ENCODE results near the gene VDAC1. TPM values are rescaled to one million over a fixed set of nuclear protein-coding genes. Genes with fewer than 3 reads are reported as not detected.

Gene VDAC1
- total RNA-seq, 1 donor from 2014 or later = 165 TPM

- Mint-ChIP-seq H3K36me3 (ENCODE audit: low read depth, unreplicated experiment) (peaks cover 18% of the 10 kb centered on the region), H3K27me3 (ENCODE audit: unreplicated experiment) (peaks cover 4% of the 10 kb centered on the region), H3K4me1 (ENCODE audit: unreplicated experiment) (peaks cover 47% of the 10 kb centered on the region), H3K9me3 (ENCODE audit: unreplicated experiment) (no peaks in the 10 kb centered on the region), H3K27ac (ENCODE audit: unreplicated experiment) (peak overlapping the region; percentile 39), H3K4me3 (ENCODE audit: unreplicated experiment) (no peak overlapping the region)
- DNase-seq (ENCODE audit: low spot score) = no peak
- TF ChIP-seq, protein P1, sequence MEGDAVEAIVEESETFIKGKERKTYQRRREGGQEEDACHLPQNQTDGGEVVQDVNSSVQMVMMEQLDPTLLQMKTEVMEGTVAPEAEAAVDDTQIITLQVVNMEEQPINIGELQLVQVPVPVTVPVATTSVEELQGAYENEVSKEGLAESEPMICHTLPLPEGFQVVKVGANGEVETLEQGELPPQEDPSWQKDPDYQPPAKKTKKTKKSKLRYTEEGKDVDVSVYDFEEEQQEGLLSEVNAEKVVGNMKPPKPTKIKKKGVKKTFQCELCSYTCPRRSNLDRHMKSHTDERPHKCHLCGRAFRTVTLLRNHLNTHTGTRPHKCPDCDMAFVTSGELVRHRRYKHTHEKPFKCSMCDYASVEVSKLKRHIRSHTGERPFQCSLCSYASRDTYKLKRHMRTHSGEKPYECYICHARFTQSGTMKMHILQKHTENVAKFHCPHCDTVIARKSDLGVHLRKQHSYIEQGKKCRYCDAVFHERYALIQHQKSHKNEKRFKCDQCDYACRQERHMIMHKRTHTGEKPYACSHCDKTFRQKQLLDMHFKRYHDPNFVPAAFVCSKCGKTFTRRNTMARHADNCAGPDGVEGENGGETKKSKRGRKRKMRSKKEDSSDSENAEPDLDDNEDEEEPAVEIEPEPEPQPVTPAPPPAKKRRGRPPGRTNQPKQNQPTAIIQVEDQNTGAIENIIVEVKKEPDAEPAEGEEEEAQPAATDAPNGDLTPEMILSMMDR (IDR thresholded peaks at IDR 0.05; ENCODE audit: unreplicated experiment) = no peak
These were observed 11.4 kb downstream of the VDAC1 start for GRCh38 chr5:133993185-133993936.

GRCh38 chr5:133992429-133993155, 12.2 kb downstream of the VDAC1 start:
- Mint-ChIP-seq H3K9me3 (ENCODE audit: unreplicated experiment) (no peaks in the 10 kb centered on the region), H3K27me3 (ENCODE audit: unreplicated experiment) (peaks cover 1% of the 10 kb centered on the region), H3K4me1 (ENCODE audit: unreplicated experiment) (peaks cover 47% of the 10 kb centered on the region), H3K36me3 (ENCODE audit: low read depth, unreplicated experiment) (peaks cover 22% of the 10 kb centered on the region), H3K27ac (ENCODE audit: unreplicated experiment) (peak overlapping the region; percentile 39), H3K4me3 (ENCODE audit: unreplicated experiment) (no peak overlapping the region)
- no peak for DNase-seq (ENCODE audit: low spot score)
- TF ChIP-seq, protein P1 (IDR thresholded peaks at IDR 0.05; ENCODE audit: unreplicated experiment) = no peak

DNA sequence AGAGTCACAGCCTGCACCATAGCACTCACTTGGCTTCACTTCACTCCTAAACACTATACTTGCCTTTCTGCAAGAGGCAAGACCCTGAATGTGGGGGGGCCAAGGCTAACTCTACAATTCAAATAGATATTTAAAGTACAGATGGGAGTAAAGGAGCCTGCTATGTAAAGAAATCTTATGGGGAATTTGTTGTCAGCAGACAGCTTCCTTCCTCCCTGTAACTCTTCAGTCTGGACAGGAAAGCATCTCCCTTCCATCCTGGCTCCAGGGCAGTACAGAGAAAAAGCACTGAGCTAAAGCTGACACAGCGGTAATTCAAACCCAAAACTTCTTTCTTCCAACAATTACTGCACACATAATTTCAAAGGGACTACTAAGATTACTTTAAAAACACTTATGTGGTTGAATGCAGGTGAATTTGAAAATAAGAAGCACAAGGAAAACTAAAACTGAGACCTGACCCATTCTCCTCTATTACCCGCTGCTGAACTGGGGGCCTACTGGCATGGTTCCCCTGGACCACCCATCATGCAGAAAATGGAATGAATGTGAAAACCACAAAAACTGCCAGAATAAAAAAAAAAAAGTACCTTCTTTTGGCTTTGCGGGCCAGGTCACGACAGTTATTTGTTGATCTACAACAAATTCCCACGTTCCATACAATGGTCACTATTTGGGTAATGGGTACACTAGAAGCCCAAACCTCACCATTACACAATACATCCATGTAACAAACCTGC, 13.4 kb downstream of the VDAC1 start:
- Mint-ChIP-seq H3K27ac (ENCODE audit: unreplicated experiment) (peak overlapping the region; percentile 91), H3K36me3 (ENCODE audit: low read depth, unreplicated experiment) (peaks cover 22% of the 10 kb centered on the region), H3K27me3 (ENCODE audit: unreplicated experiment) (peaks cover 1% of the 10 kb centered on the region), H3K9me3 (ENCODE audit: unreplicated experiment) (no peaks in the 10 kb centered on the region), H3K4me1 (ENCODE audit: unreplicated experiment) (peaks cover 41% of the 10 kb centered on the region), H3K4me3 (ENCODE audit: unreplicated experiment) (peak overlapping the region; percentile 47)
- TF ChIP-seq, protein P1 (IDR thresholded peaks at IDR 0.05; ENCODE audit: unreplicated experiment) = no peak
- no peak for DNase-seq (ENCODE audit: low spot score)

GRCh38 chr5:133990396-133990795, 14.4 kb downstream of the VDAC1 start:
- H3K4me3 Mint-ChIP-seq (ENCODE audit: unreplicated experiment) = no peak overlapping the region
- TF ChIP-seq, protein P1 (IDR thresholded peaks at IDR 0.05; ENCODE audit: unreplicated experiment) = no peak
- H3K4me1 Mint-ChIP-seq (ENCODE audit: unreplicated experiment) = peaks cover 35% of the 10 kb centered on the region
- DNase-seq (ENCODE audit: low spot score) = no peak
- H3K36me3 Mint-ChIP-seq (ENCODE audit: low read depth, unreplicated experiment) = peaks cover 29% of the 10 kb centered on the region
- H3K9me3 Mint-ChIP-seq (ENCODE audit: unreplicated experiment) = no peaks in the 10 kb centered on the region
- H3K27me3 Mint-ChIP-seq (ENCODE audit: unreplicated experiment) = peaks cover 1% of the 10 kb centered on the region
- no peak overlapping the region for H3K27ac Mint-ChIP-seq (ENCODE audit: unreplicated experiment)
